Endothelial cell of umbilical vein (primary cell): ENCODE data around the gene LCE1A. TPM values are rescaled to one million over a fixed set of nuclear protein-coding genes. Genes with fewer than 3 reads are reported as not detected.

Experiments used
- BruUV-seq: library from RNA; stranded (reverse); fragments of 400-500 nt; replicated peaks from 2 replicates; lab custom pipeline; 2021; lab: Mats Ljungman, UMichigan
- CTCF ChIA-PET: fragments of 300-600, 350-600 bp; sonication (Branson Sonifier 250); formaldehyde crosslinking; loops from one replicate; lab custom pipeline; 2021; ENCODE audit warnings: antibody characterized with exemption, inconsistent platforms; lab: Charles Lee
- POLR2A ChIA-PET: fragments of 300-600, 350-600 bp; sonication (Branson Sonifier 250); formaldehyde crosslinking; loops from one replicate; lab custom pipeline; 2021; ENCODE audit warnings: antibody characterized with exemption, inconsistent platforms; lab: Charles Lee
- DNase-seq: peaks from one replicate; pipeline ENCODE4 v3.0.0-alpha.2; 2011; ENCODE audit warnings: low read depth, low spot score
- FAIRE-seq: peaks from 2 replicates; lab custom pipeline; 2011; peaks lifted over from hg19 to GRCh38; lab: Jason Lieb, UNC
- H2AFZ ChIP-seq: 2 replicates; pipeline ENCODE4 v1.6.0; 2012; ENCODE audit warnings: low read depth, low read length, control low read depth, inconsistent platforms
- H3K27ac ChIP-seq: 2 replicates; pipeline ENCODE4 v1.5.1; 2011; ENCODE audit warnings: low read depth, mild to moderate bottlenecking, control low read depth, low read length, moderate library complexity; ENCODE audit not compliant: insufficient read depth
- H3K27me3 ChIP-seq, 2 experiments: 2 replicates each; pipeline versions ENCODE4 v1.6.0 to v1.6.1; 2011; ENCODE audit warnings: low read length in 2 of 2, mixed read lengths in 1 of 2; ENCODE audit not compliant: control insufficient read depth in 2 of 2, insufficient read depth in 2 of 2
- H3K36me3 ChIP-seq, 2 experiments: 2 replicates in 1 of 2; 3 replicates in 1 of 2; pipeline ENCODE4 v1.5.1; 2011; ENCODE audit warnings: low read length in 2 of 2, mild to moderate bottlenecking in 1 of 2, moderate library complexity in 1 of 2; ENCODE audit not compliant: control insufficient read depth in 2 of 2, insufficient read depth in 2 of 2; ENCODE audit errors: extremely low read depth in 1 of 2
- H3K4me1 ChIP-seq: 3 replicates; pipeline ENCODE4 v1.5.1; 2011; ENCODE audit warnings: mild to moderate bottlenecking, low read length; ENCODE audit not compliant: control insufficient read depth, insufficient read depth; ENCODE audit errors: extremely low read depth
- H3K4me2 ChIP-seq: 2 replicates; pipeline ENCODE4 v1.6.1; 2011; ENCODE audit warnings: low read length, control low read depth, mixed read lengths; ENCODE audit not compliant: insufficient read depth
- H3K4me3 ChIP-seq, 3 experiments: fragments of 200-600 bp in 1 of 3; sonication (generic), shearing (Covaris generic) in 1 of 3; replicated peaks in 1 of 3; 2 replicates each; pipeline ENCODE4 v1.5.1; 2011 to 2016; ENCODE audit warnings: control low read depth in 3 of 3, low read length in 3 of 3, mild to moderate bottlenecking in 2 of 3, inconsistent platforms in 1 of 3, low read depth in 1 of 3, moderate library complexity in 1 of 3; ENCODE audit not compliant: insufficient read depth in 1 of 3
- H3K79me2 ChIP-seq: 2 replicates; pipeline ENCODE4 v1.6.0; 2012; ENCODE audit warnings: low read length, inconsistent platforms; ENCODE audit not compliant: control insufficient read depth, insufficient read depth
- H3K9ac ChIP-seq: replicated peaks from 2 replicates; pipeline ENCODE3; 2011; ENCODE audit warnings: low read length, control low read depth; ENCODE audit not compliant: insufficient read depth; ENCODE audit errors: extremely low read depth
- H3K9me1 ChIP-seq: replicated peaks from 3 replicates; pipeline ENCODE4 v1.6.0; 2011; ENCODE audit warnings: mild to moderate bottlenecking, low read length; ENCODE audit not compliant: control insufficient read depth, insufficient read depth; ENCODE audit errors: extremely low read depth
- H3K9me3 ChIP-seq: replicated peaks from 2 replicates; pipeline ENCODE4 v1.5.1; 2012; ENCODE audit warnings: low read length, inconsistent platforms; ENCODE audit not compliant: control insufficient read depth, insufficient read depth
- H4K20me1 ChIP-seq: replicated peaks from 2 replicates; pipeline ENCODE3; 2011; ENCODE audit warnings: mild to moderate bottlenecking, low read length; ENCODE audit not compliant: control insufficient read depth, insufficient read depth; ENCODE audit errors: extremely low read depth
- CTCF ChIP-seq, 2 donors: IDR thresholded peaks; 1 replicate in 1 of 2; 2 replicates in 1 of 2; pipeline ENCODE4 v1.5.1; 2011; ENCODE audit warnings: low read length in 2 of 2, mild to moderate bottlenecking in 2 of 2, moderate library complexity in 2 of 2, control low read depth in 1 of 2, inconsistent platforms in 1 of 2, low read depth in 1 of 2; ENCODE audit not compliant: insufficient read depth in 1 of 2; ENCODE audit errors: extremely low read depth in 1 of 2
- EZH2 ChIP-seq: IDR thresholded peaks from 2 replicates; pipeline ENCODE4 v1.6.1; 2012; ENCODE audit warnings: borderline replicate concordance, low read depth, mild to moderate bottlenecking, moderate library complexity, low read length, inconsistent platforms; ENCODE audit not compliant: severe bottlenecking
- FOS ChIP-seq: IDR thresholded peaks from 2 replicates; pipeline ENCODE4 v1.6.1; 2011; ENCODE audit warnings: mild to moderate bottlenecking, low read length, moderate library complexity, borderline replicate concordance; ENCODE audit not compliant: insufficient read depth
- GATA2 ChIP-seq: IDR thresholded peaks from 2 replicates; pipeline ENCODE4 v1.7.0; 2011; ENCODE audit warnings: low read depth, mild to moderate bottlenecking, moderate library complexity, mixed read lengths, low read length; ENCODE audit not compliant: insufficient read length, insufficient read depth
- JUN ChIP-seq: IDR thresholded peaks from 2 replicates; pipeline ENCODE4 v1.6.1; 2011; ENCODE audit warnings: borderline replicate concordance, low read depth; ENCODE audit not compliant: insufficient read length, insufficient read depth
- MYC ChIP-seq: IDR thresholded peaks from one replicate; pipeline ENCODE4 v1.6.1; 2011; ENCODE audit warnings: mild to moderate bottlenecking, low read depth, low read length
- POLR2A ChIP-seq: IDR thresholded peaks from 2 replicates; pipeline ENCODE4 v1.6.1; 2012; ENCODE audit warnings: low read depth, mild to moderate bottlenecking, control low read depth, low read length
- POLR2AphosphoS5 ChIP-seq: IDR thresholded peaks from 2 replicates; pipeline ENCODE4 v1.6.1; 2012; ENCODE audit warnings: low read depth, mild to moderate bottlenecking, control low read depth, low read length, moderate library complexity; ENCODE audit not compliant: insufficient read depth
- dilution Hi-C: fragments of 300-500 bp; cut with MboI; formaldehyde crosslinking; loops from one replicate; pipeline ENCODE4 v1.15.0; 2019; ENCODE audit warnings: low sequenced_read_pairs; ENCODE audit not compliant: extremely low pct_ligation_motif_present
- intact Hi-C: fragments of 100-400 bp; cut with micrococcal nuclease; formaldehyde crosslinking; loops from one replicate; pipeline ENCODE4 v1.10.0; 2022
- polyA plus RNA-seq, 4 experiments: library from polyadenylated mRNA; depleted of rRNA in 3 of 4; stranded (reverse) in 3 of 4; unstranded in 1 of 4; fragments of >200 nt; gene quantifications; 2 replicates each; pipeline versions ENCODE4 v1.2.1 to v1.2.3, GENCODE V29; 2011 to 2012; ENCODE audit warnings: missing spikeins in 1 of 4
- total RNA-seq: library from RNA; stranded (reverse); gene quantifications from 2 replicates; pipeline ENCODE4 v1.2.3, GENCODE V29; 2021
- TF ChIP-seq, protein P1 (sequence below): IDR thresholded peaks from 2 replicates; pipeline ENCODE4 v1.6.1; 2011; ENCODE audit not compliant: insufficient read depth, insufficient read length

LCE1A gene
- total and polyA plus RNA-seq, 2 donors (not counting 3 experiments of a cell fraction or from before 2014, with no cell fraction given): not detected

DNA sequence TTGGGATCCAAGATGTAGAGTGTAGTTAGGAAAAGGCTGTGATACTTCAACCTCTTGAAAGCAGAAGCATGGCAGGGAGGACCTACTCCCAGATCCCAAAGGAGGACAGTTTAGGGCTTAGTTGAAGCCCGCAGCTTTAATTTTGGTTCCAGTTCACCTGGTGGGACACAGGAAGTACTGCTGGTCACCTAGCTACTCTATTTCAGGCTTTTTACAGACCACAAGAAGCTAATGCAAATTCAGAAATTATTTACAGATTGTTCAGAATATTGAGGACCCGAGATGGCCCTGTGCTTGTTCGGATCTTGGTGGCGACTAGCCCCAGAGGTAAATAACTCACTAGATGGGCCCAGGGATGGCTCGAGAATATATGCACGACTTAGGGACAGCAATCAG is 44.5 kb downstream of the LCE1A start:
- dilution Hi-C loops (no loop called here), intact Hi-C loops (no loop called here)
- H3K4me3 ChIP-seq: no peak overlapping the region
- ChIA-PET CTCF (interaction anchor here (1.5 to 1.7 kb wide), 2 partner anchors 316 to 359 kb away, joined by 3 to 5 read pairs; no protein-coding TSS in a partner anchor), POLR2A (no interaction called here)
- TF ChIP-seq MYC: no peak
- TF ChIP-seq, protein P1, sequence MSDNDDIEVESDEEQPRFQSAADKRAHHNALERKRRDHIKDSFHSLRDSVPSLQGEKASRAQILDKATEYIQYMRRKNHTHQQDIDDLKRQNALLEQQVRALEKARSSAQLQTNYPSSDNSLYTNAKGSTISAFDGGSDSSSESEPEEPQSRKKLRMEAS: no peak
- TF ChIP-seq POLR2A: no peak
- TF ChIP-seq CTCF (IDR thresholded peaks at IDR 0.05; ENCODE audit: extremely low read depth in 1 of 2, insufficient read depth in 1 of 2, low read depth in 1 of 2, low read length in 2 of 2): no peak
- no peak for TF ChIP-seq GATA2
- no peak for TF ChIP-seq JUN
- no peak for TF ChIP-seq POLR2AphosphoS5
- no peak for TF ChIP-seq EZH2
- TF ChIP-seq FOS: no peak
- no peaks in the 10 kb centered on the region for H3K79me2 ChIP-seq
- no peak overlapping the region for H2AFZ ChIP-seq
- H3K27me3 ChIP-seq: no peaks in the 10 kb centered on the region
- FAIRE-seq: no peak
- H3K36me3 ChIP-seq: no peaks in the 10 kb centered on the region
- H3K9me1 ChIP-seq: no peaks in the 10 kb centered on the region
- no TSS peak for BruUV-seq
- no peaks in the 10 kb centered on the region for H4K20me1 ChIP-seq
- H3K4me1 ChIP-seq: no peaks in the 10 kb centered on the region
- no peak overlapping the region for H3K9ac ChIP-seq
- H3K9me3 ChIP-seq: no peaks in the 10 kb centered on the region
- no peak overlapping the region for H3K4me2 ChIP-seq
- no peak overlapping the region for H3K27ac ChIP-seq
- no peak for DNase-seq
